ENCODE measurements around the gene PDZRN3.

PDZRN3 gene

DNA sequence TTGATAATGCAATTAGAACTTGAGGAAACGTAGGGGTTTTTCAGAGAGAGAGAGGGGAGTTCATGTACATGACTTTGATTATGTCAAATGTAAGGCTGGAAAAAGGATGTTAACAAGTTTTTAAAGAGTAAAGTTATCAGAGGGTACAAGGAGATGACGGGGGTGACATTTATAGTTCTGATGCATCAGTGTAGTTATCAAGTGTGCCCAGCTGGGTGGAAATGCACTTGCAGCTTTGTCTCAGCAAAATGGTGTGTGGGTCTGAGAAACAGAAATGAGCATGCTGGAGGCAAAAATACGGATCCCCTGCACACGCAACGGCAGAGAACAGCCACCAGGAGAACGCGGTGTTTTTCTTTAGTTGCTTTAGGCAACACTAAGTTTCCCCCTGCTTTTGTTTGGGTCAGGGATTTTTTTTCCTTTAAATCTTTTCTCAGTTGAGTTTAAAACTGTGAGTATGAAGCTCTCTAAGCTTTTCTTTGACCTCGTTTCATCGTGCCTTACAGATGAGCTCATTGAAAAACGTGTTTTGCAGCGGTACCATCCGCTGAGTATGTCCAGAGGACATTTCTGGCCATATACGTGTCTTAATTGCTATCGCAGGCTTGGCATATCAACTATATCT, 205.4 kb downstream of the PDZRN3 start:
- DNase-seq (ENCODE audit: low spot score), result no peak
- in situ Hi-C loops (cut with MboI; ENCODE audit: low pct_unique_long_range_greater_than_20kb, low sequenced_read_pairs, unreplicated experiment), result no loop called here
- TF ChIP-seq, protein P1, sequence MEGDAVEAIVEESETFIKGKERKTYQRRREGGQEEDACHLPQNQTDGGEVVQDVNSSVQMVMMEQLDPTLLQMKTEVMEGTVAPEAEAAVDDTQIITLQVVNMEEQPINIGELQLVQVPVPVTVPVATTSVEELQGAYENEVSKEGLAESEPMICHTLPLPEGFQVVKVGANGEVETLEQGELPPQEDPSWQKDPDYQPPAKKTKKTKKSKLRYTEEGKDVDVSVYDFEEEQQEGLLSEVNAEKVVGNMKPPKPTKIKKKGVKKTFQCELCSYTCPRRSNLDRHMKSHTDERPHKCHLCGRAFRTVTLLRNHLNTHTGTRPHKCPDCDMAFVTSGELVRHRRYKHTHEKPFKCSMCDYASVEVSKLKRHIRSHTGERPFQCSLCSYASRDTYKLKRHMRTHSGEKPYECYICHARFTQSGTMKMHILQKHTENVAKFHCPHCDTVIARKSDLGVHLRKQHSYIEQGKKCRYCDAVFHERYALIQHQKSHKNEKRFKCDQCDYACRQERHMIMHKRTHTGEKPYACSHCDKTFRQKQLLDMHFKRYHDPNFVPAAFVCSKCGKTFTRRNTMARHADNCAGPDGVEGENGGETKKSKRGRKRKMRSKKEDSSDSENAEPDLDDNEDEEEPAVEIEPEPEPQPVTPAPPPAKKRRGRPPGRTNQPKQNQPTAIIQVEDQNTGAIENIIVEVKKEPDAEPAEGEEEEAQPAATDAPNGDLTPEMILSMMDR (IDR thresholded peaks at IDR 0.05; ENCODE audit: extremely low read depth, insufficient read depth, missing control alignments), result no peak

DNA sequence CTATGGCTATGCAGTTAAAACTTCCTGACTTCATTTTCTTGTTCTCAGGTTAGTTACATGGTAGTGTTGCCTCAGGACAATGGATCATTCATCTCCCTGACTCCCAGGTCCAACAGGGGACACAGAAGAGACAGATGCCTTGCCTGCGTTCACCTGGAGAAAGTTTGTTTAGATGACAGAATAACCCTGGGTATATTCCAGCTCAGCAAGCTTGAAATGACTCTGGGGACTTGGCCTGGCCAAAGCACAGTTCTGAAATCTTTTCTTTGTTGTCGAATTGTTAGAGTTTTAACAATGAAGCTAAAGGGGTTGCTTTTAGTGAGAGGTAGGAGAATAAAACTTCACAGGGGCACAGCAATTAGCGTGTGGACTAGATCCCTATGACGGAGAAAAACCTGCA, 206.1 kb downstream of the PDZRN3 start:
- no peak for DNase-seq (ENCODE audit: low spot score)
- in situ Hi-C loops (cut with MboI; ENCODE audit: low pct_unique_long_range_greater_than_20kb, low sequenced_read_pairs, unreplicated experiment), result no loop called here
- TF ChIP-seq, protein P1 (IDR thresholded peaks at IDR 0.05; ENCODE audit: extremely low read depth, insufficient read depth, missing control alignments), result no peak

DNA sequence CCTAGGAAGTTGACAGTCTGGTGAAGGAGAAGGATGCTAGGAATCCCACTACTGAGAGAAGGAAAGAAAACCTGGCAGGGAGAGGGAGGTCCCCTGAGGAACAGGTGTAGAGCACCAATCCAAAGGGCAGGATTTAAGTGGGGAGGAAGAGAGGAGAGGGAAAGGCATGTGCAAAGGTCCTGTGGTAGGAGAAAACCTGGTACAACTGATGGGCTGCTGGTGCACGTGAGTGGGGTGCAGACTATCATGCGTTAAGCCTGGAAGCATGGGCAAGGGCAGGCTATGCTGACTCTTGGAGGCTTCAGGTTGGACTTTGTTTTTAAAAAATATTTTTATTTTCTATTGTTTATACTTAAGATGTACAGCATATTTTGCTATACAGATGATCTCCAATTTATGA, 209.6 kb downstream of the PDZRN3 start:
- TF ChIP-seq, protein P1 (IDR thresholded peaks at IDR 0.05; ENCODE audit: extremely low read depth, insufficient read depth, missing control alignments), result no peak
- in situ Hi-C loops (cut with MboI; ENCODE audit: low pct_unique_long_range_greater_than_20kb, low sequenced_read_pairs, unreplicated experiment), result no loop called here
- no peak for DNase-seq (ENCODE audit: low spot score)

DNA sequence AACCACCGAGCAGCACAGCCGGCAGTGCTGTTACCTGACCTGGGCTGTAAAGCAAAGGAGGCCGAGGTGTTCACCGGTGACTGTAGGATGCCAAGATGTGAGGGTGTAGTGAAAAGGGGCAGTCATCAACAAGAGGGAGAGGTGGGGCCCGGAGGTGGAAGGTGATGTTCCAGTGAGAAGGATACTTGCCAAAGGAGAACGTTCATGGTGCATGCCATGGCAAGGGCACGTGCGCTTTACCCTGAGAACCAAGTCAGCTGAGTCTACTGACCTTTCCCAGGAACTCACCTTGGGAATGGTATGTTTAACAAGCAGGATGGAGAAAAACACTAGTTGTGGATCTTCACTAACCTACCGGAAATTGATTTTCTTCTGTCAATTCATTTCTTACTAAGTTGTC, 211.1 kb downstream of the PDZRN3 start:
- in situ Hi-C loops (cut with MboI; ENCODE audit: low pct_unique_long_range_greater_than_20kb, low sequenced_read_pairs, unreplicated experiment), result no loop called here
- TF ChIP-seq, protein P1 (IDR thresholded peaks at IDR 0.05; ENCODE audit: extremely low read depth, insufficient read depth, missing control alignments), result no peak
- DNase-seq (ENCODE audit: low spot score), result no peak

DNA sequence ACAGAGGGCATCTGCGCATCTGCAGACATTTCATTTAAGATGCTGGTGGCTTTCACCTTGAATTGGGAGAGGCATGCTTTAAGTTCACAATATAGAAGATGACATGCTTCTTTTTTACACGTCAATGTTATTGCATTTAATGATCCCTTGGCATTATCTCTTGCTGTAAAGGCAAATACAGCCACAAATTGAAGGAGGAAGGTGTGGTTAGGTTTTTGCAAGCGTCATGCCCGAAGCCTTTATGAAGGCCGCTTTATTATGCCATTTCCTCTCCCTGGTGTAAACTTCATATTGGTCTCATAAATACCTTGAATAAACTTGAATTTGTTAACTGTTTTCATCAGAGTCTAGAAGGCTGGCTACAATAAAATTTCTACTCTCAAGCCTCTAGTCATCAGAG, 212.7 kb downstream of the PDZRN3 start:
- in situ Hi-C loops (cut with MboI; ENCODE audit: low pct_unique_long_range_greater_than_20kb, low sequenced_read_pairs, unreplicated experiment), result no loop called here
- DNase-seq (ENCODE audit: low spot score), result no peak
- TF ChIP-seq, protein P1 (IDR thresholded peaks at IDR 0.05; ENCODE audit: extremely low read depth, insufficient read depth, missing control alignments), result no peak

DNA sequence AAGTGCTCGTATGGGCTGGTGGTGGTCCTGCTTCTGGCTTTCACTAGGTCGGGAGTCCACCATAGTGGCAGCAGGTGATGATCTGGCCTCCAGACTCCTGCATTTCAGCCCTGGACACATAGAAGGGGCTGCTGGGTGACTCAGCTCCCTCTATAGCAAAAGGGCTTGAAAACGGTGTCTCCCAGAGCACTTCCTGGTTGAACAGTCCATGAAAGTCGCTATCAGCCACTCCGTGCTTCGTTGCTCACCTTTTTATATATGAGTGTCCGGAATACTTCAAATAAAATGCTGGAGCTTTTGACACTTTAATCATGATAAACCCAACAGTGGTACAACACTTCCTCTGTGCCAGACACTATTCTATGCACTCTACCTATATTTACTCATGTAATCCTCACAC, 213.2 kb downstream of the PDZRN3 start:
- TF ChIP-seq, protein P1 (IDR thresholded peaks at IDR 0.05; ENCODE audit: extremely low read depth, insufficient read depth, missing control alignments), result no peak
- in situ Hi-C loops (cut with MboI; ENCODE audit: low pct_unique_long_range_greater_than_20kb, low sequenced_read_pairs, unreplicated experiment), result no loop called here
- no peak for DNase-seq (ENCODE audit: low spot score)
